GM12874 (cell line): Measurements from ENCODE around the gene CLIC3.

ENCODE experiments used
- CTCF ChIP-seq: IDR thresholded peaks from 2 replicates; pipeline ENCODE4 v1.5.1; 2011; ENCODE audit warnings: low read depth, mild to moderate bottlenecking, control low read depth, low read length, moderate library complexity; ENCODE audit not compliant: insufficient read depth

Gene CLIC3

GRCh38 chr9:136973618-136974617 lies 22.4 kb downstream of the CLIC3 start:
- TF ChIP-seq CTCF: no peak

- no peak for TF ChIP-seq CTCF
These were observed 23.6 kb downstream of the CLIC3 start for GRCh38 chr9:136972743-136973142.

GRCh38 chr9:136972335-136972734 lies 24.0 kb downstream of the CLIC3 start:
- TF ChIP-seq CTCF: no peak

- TF ChIP-seq CTCF: no peak
These were observed 24.6 kb downstream of the CLIC3 start for GRCh38 chr9:136971746-136972145.

- no peak for TF ChIP-seq CTCF
These were observed 26.0 kb downstream of the CLIC3 start for GRCh38 chr9:136970361-136970760.

- TF ChIP-seq CTCF: no peak
These were observed 26.6 kb downstream of the CLIC3 start for GRCh38 chr9:136969774-136970173.

GRCh38 chr9:136969150-136969549 lies 27.2 kb downstream of the CLIC3 start:
- no peak for TF ChIP-seq CTCF
